GM18505 (cell line): ENCODE results near the gene PEX26.
"Not testable (repeated sequence)": the region's sequence is repeated elsewhere in the genome, so short reads cannot be mapped to it uniquely, and the experiment has no call there.

Source experiments
- ATAC-seq: cut with Tn5 transposase; IDR thresholded peaks from one replicate; pipeline ENCODE4 v1.9.1; 2021; ENCODE audit not compliant: unreplicated experiment
- POLR2A ChIP-seq: IDR thresholded peaks from 4 replicates; pipeline ENCODE4 v1.6.1; 2011; ENCODE audit warnings: borderline replicate concordance; ENCODE audit not compliant: insufficient read depth, insufficient read length; ENCODE audit errors: extremely low read depth

Gene PEX26

DNA sequence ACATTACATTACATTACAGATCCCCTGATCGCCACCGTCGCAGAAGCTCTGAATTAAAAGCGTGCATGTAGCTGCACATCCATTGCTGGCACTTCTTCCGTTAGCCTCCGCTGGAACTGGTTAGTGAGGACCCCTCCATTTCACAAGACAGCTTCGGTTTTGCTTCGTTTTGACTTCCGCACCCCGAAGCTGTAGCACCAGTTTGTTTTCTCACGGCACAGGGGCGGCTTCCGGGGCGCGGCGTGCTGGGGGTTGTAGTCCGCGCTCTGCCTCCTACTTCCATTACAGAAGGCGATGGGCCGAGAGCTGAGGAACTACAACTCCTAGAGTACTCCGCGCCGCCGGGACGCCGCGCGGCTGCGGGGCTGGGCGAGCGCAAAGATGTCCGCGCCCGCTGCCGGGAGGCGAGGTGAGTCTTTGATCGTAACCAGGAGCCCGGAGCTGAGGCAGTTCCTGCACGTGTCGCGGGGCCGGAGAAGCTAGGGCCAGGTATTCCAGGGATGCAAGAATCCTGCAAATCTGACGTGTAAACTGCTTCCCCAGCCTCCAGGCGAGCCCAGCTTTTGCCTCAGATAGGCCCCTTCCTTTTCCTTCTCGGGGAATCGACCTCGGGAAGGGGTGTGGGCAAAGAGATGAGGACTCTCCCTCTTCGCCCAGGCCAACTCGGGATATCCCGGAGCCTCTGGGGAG lies at the start of gene PEX26:
Gene PEX26 (plus strand): TSS at position 352 of the 690 bp plus-strand sequence. CDS start 387 bp downstream, outside the sequence.
- TF ChIP-seq POLR2A, result peak; percentile 75
- peak; percentile 86 for ATAC-seq

DNA sequence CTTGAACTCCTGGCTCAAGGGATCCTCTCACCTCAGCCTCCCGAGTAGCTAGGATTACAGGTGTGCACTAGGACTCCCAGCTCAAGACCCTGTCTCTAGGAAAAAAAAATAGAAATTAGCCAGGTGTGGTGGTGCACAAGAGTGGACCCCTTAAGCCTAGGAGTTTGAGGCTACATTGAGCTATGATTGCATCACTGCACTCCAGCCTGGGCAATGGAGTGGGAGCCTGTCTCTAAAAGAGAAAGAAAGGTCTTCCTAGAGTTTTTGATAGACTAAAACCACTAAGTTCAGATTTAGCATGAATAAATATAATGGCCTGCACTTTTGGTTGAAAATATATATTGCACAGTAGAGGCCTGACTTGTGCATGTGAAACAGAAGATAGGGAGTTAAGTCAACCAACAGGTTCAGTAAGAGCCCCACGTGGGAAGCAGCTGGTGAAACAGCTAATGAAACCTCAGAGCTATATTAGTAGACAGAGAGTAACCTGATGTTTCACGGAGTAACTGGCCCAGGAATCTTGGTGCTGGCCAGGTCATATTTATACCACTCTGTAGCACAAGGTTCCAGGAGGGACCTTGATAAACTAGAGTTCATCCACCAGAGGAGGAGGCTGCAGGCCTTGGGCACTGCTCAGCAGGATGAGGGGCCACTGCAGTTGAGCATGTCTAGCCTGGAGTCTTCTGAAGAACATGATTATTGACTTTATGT lies 48.8 kb upstream of the PEX26 start:
- ATAC-seq, result no peak
- no peak for TF ChIP-seq POLR2A

- no peak for ATAC-seq
- no peak for TF ChIP-seq POLR2A
Observed at GRCh38 chr22:18029686-18030267, 48.0 kb upstream of the PEX26 start.

- TF ChIP-seq POLR2A, result no peak
- no peak for ATAC-seq
Observed at GRCh38 chr22:18031695-18032454, 45.9 kb upstream of the PEX26 start.

DNA sequence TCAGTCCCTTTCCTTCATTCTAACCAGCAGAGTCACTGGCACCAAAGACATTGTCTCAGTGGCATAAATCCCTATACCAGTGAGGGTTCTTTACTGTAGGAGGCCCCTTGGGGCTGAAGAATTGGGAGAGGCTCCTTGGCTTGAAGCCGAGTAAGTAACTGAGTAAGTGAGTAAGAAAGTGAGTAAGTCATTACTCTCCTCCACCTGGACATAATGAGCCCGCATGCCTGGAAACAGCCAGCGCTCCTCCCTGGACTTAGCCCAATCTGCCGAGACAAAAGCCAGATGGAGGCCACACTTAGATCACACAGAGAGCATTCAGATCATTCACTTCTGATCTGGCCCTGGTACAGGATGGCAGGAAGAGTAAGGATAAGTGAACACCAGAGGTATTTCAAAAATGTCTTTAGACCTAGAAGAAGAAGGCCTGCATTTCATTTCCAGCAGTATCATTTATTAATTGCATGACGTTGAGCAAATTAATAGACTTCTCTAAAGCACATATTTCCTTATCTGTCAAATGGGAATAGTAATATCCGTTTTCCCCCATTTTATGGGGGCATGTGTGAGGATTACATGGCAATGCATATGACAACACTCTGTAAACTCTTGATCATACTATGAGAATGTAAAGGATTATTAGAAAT lies 45.2 kb upstream of the PEX26 start:
- TF ChIP-seq POLR2A, result no peak
- no peak for ATAC-seq

- no peak for TF ChIP-seq POLR2A
- no peak for ATAC-seq
Observed at GRCh38 chr22:18033204-18033998, 44.4 kb upstream of the PEX26 start.

DNA sequence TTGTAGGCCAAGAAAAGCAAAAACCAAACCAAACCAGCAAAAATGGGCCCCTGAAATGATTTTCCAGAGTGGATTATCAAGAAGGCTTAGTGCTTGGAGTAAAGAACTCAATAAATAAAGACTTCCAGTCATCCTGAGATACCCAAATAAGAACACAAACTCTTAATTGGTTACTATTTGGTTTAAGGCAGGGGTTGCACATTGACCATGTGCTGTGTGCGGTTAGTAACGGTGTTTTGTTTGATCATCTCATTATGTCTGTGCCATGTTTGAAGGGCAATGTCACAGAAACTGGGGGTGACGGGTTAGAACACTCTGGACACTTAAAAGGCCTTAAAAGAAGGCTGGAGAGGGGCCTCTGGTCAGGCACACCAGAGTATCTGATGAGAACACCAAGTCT lies 43.7 kb upstream of the PEX26 start:
- ATAC-seq, result no peak

DNA sequence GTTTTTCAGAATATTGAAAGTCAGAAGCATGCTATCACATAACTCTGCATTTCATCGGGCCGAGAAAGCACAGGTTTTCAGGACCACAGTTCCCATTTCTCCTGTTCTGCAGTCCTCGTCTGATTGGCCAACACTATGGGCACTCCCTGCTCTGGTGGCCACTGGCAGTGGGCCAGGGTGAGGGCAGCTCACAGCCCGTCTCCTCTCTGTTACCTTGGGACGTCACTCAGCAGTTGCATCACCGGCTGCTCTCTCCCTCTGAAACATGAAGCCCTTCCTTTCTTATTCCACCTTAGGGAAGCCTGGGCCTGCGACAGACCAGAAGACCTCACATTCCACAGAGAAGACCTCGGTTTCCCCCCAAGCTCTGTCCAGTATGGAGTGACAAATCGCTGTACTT lies 42.0 kb upstream of the PEX26 start:
- ATAC-seq, result no peak
- TF ChIP-seq POLR2A, result no peak

More for the DNA sequence above, 43.7 kb upstream of the PEX26 start:
- no peak for TF ChIP-seq POLR2A

- not testable (repeated sequence) for ATAC-seq
Observed at GRCh38 chr22:18040898-18041297, 36.9 kb upstream of the PEX26 start.

- ATAC-seq, result no peak
- TF ChIP-seq POLR2A, result no peak
Observed at GRCh38 chr22:18042685-18043084, 35.1 kb upstream of the PEX26 start.

- ATAC-seq, result no peak
- TF ChIP-seq POLR2A, result no peak
Observed at GRCh38 chr22:18044548-18045271, 33.1 kb upstream of the PEX26 start.

GRCh38 chr22:18045794-18046193 lies 32.0 kb upstream of the PEX26 start:
- no peak for TF ChIP-seq POLR2A
- ATAC-seq, result no peak
